Measurements from ENCODE around the gene KIRREL1.

Gene KIRREL1

DNA sequence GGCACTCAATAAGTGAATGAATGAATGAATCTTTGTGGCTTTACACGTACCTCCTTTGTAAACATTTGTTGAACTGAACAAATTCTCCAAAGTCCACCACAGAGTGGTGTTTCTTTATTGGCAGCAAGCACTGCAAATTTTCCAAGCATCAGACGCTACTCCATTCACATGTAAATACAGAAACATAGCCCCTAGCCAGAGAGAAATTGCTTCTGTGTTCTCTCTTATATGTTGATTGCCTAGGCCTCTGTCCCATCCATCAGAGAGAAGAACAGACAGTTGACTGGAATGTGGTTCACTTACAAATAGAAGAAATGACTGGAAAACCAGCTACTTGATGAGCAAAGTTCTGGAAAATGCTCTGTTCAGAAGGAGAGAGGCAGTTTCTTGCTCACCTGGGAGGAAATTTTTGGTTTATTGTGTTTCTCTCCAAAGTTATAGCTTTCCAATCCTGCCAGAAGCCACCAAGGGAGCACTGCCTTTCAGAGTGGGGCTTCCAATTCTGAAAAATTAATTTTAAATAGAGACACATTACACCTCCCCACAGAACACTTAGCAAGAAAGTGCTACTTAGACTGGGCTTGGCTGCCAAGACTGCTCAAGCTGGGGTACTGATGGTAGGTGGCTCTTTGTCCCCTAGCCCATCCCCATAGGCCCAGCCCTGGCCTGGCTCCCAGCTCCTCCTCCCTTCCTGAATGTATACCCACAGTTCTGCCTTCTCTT lies 18.1 kb upstream of the KIRREL1 start:
- no peak for DNase-seq

DNA sequence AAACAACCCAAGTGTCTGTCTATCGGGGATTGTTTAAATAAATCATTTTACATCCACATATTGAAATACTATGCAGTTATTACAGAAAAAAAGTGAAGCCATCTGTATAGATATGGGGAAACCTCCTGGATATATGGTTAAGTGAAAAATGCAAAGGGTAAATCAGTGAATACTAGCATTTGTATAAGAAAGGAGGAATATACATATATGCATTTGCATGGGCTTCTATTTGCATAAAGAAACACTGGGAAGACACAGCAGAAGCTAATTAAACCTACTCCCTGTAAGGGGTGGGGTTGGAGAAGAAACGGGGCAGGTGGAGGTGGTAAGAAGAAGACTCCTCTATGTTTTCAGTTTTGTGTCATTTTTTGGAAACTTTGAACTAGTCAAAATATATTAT lies 16.6 kb upstream of the KIRREL1 start:
- no peak for DNase-seq

DNA sequence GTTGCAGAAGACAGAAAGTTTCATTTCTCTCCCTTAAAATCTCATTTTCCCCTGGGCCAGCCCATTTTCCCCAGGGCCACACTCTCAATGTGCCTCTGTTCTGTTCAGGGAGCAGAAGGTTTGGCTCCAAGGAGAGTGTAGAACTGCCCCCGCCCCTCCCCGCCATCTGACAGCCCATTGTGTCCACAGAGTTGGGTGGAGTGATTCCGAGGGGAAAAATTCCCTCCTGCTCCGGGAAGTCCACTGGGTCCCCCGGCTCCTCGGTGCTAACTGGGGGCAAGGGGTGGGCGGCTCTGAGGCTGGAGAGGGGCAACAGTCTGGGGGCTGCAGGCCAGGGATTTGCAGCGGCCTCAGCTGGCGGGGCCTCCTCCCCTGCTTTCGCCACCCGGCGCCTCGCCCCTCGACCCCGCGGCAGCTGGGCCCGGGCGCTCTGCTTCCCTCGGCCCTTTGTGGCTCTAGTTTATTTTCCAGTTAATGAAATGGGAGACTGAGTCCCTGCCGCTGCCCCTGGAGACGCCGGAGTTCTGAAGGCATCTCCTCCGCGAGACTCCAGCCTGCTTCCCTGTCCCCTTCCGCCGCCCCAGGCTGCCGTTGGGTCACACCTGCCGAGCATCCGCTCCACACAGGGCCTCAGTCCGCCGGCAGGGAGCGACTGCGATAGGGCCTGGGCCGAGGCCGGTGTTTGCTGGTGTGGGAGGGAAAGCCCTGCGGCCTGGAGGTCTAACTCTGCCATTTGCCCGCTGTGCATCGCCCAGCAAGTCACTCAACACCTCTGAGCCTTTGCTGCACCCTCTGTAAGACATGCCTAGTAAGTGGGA lies 14.7 kb upstream of the KIRREL1 start:
- DNase-seq = no peak

DNA sequence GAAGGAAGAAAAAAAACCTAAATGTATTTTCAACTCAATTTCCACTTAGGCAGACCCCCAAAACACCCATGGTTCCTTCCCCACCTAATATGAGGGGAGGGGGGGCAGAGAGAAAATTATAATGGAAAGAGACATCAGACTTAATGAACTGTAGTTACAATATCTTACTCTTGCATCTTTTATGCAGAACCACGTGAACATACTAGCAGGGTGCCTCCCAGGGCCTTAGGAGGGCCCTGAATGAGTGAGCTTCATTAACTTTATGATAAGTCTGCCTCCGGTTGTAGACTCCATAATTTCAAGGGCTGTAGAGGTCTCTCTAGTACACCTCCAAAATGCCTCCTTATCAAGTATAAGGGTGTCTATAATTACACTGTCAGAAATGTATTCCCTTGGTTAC lies 11.3 kb upstream of the KIRREL1 start:
- no peak for DNase-seq

DNA sequence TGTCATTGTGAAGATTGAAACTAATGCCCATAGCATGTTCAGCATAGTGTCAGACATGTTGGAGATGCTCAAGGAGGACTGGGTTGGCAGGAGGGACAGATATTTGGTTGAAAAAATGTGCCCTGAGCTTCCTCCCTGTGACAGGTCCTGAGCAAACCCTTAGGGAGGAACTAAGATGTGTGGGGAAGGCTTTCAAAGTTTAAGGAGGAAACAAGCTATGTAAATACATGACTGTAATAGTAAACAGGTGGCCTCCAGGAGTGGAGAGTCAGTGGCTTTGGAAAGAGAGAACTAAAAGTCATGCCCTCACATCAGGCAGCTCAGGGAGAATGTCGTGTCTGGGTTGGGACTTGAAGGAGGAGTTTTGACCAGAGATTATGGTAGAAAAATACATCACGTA lies 9.7 kb upstream of the KIRREL1 start:
- DNase-seq = no peak

DNA sequence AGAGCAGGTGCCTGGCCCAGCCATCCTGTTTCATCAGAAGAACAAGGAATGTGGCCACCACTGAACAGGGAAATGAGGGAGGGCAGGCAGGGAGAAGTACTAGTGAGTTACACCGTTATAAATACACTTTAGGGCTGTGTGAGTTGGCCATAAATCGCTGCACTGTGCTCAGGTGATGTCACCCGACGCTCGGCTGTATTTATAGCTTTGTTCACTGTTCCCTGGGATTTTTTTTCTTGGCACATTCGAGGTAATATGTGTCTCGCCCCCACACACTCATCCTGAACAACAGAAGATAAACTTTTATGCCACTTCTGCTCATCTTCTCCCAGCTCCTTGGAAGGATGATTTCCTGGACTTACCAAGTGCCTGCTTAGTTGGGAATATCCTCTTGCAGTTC lies 9.0 kb upstream of the KIRREL1 start:
- no peak for DNase-seq

DNA sequence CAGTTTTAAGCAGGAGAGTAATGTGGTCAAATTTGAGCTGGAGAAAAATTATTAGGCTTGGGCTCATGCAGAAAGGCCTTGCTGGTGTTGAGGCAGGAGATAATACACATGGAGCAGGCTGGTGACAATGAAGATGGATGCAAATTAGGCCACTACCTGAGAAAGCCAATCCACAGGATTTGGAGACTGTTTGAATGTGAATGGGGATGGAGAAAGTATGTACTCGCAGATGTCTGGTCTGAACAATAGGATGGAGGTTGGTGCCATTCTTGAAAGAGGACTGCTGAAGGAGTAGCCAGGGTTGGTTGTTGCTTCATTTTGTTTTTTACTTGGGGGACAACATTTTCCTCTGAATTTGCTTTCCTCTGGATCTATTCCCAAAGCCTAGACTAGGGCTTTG lies 8.0 kb upstream of the KIRREL1 start:
- DNase-seq = no peak

DNA sequence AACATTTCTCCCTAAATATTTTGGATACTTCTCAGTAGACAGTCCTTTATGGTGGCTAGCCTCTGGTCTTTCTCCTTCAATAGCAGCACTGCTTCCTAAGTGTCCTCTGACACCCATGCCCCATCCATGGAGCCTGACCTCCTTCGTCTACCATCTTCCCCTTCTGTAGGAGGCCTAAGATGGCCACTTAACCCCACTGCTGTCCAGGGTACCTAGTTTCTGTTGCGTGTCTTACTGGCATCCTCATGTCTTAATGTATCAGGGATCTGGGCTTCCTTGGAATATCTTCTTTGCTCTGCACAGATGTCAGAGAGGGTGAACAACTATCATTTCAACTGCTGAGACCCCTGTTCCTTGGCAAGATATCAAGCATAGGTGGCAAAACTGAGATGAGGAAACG lies 5.4 kb upstream of the KIRREL1 start:
- no peak for DNase-seq

DNA sequence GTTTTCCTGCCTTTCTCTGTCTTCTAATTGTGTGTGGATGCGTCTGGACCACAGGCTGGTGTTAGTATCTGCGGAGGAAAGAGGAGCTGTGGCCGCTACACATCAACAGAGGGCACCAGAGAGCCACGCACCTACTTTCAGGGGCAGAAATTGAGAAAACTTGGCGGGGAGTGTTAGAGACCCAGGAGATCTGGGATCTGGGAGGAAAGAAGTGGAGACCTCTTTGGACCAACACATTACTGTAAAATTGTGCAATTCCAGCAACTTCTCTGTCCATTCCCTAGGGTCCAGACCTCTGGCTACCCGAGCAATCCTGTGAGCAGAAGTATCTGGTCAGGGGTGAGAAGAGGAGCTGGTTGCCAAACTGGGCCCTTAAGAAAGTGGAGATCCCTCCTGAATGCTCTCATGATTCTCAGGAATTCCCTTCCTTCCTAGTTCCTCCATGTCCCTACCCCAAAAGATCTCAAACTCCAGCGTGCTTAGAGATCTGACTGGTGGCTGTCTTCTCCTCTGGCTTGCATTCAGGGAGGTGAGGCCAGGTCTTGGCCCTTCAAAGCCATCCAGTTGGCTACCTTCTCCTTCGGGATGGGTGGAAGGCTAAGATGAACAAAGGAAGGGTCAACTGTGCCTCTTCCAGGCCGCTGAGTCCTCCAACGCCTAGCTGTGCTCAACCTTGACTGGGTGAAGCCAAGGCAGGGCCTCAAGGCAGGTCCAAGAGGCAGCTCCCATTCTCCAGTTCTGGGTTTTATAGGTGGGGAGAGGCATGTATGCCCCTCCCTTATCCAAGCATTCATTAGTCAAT lies 1.2 kb upstream of the KIRREL1 start:
- DNase-seq = peak; percentile 23 to 28

DNA sequence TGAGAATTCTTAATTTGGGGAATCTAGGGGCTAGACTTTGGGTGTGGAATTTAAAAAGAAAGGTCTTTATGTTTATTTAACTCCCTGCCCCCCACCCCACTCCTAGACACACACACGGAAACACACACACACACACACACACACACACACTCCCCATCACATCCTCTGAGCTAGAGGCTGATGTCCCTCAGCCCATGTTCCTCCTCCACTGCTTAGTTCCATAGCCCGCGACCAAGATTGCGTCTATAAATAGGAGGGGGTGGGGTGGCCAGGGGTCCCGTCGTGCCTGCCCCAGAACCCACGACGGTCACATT lies 655 bp upstream of the KIRREL1 start:
- DNase-seq = no peak

DNA sequence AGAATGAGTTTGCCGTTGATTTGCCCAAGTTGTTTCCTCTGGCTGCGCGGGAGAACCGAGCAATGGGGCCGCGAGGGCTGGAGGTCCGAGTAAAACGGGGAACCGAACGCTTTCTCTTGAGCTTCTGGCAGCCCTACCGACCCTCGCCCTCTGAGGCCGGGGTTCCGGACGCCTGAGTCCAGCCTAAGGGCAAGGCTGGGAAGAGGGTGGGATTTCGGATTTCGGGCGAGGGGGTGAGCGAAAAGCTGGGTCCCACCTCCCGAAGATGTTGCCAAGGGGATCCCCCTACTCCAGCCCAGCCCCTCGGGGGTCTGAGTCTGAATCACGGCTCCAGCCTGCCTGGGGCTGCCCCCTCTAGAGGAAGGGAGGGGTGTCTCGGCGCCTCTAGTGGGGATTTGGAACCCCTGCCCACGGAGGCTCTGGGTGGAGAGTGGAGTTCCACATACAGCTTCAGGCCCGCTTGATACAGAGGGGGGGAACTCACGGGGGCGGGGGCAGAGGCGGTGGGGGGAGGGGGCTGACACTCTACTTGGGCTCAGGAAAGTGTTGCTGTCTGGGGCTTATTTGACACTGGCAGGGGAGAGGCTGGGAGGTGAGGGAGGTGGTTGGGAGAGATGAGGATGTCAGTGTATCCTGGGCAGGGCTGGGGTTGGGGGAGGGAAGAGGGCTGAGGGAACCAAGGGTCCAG lies 617 bp downstream of the KIRREL1 start:
- DNase-seq = no peak

DNA sequence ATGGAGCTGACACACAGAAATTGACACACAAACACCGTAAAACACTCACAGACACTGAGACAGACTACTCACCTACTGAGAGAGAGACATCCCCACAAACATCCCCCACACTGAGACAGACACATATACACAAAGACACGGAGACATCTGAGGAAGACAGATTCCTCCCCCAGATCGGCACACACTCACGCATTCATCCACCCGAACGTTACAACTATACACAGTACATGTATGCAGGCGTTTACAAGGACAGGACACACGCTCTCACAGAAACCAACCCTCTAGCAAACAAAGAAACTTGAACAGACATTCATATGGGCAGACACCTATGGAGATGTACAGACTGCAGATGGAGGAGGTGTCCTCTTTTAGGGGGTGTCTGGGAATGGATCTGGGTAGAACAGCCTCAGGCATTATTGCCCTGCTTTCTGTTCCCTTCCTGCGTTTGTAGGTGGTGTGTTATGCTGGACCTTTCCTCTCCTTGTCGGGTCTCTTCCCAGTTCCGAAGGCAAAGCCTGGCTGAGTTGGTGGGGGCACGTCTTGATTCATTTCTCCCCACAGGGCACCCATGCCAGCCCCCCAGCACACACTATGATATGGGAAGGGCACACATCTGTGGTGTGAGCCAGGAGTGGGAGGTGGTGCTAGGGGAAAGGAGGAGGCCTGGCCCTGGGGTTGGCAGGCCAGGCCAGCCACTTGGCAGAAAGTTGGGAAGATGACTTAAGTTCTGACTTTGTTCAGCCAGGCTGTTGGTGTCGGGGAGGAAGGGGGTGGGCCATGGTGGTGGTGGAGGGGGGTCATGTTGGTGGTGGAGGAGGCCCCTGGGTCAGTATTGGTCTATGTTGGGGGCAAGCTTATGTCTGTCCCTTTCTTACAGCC lies 1.5 kb downstream of the KIRREL1 start:
- DNase-seq = no peak

DNA sequence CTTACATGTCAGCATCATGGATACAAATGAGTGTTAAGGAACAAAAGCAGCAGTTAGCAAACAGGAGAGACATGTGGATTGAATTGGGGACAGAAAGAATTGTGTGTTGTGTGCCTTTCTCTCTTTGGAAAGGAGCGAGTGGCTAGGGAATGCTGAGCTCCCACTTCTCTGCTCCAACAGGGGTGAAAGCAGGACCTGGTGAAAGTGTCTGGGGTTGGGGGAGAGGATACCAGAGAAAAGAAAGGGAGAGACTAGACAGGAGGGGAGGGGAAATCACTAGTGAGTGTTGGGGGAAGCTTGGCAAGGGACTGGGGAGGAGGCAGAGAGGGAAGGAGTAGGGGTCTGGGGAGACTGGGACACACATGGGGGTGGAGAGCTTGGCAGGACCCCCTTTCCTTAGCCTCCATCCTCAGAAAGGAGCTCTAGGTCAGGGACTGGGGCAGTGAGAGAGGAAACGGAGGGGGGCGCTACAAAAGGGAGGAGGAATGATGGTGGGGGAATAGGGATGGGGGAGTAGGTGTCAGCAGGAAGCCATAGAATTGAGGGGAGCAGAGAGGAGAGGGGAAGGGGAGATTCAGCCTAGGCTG lies 2.2 kb downstream of the KIRREL1 start:
- no peak for DNase-seq

DNA sequence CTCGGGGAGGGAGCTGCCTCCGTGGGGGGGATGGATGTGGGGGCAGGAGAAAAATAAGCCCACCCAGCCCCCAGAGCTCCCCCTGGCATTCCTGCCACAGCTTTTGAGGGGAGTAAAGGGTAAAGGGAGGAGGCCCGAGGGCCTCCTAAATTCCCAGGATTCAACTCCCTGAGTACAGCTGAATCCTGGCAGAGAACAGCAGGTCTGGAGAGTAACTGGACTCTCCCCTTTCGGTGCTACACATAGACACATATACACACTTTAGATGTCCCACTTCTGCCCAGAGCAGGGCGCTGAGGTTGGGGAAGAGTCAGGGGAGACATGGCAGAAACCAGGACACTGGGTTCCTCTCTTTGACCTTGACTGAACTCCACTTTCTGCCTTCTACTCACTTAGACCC lies 3.0 kb downstream of the KIRREL1 start:
- DNase-seq = no peak

DNA sequence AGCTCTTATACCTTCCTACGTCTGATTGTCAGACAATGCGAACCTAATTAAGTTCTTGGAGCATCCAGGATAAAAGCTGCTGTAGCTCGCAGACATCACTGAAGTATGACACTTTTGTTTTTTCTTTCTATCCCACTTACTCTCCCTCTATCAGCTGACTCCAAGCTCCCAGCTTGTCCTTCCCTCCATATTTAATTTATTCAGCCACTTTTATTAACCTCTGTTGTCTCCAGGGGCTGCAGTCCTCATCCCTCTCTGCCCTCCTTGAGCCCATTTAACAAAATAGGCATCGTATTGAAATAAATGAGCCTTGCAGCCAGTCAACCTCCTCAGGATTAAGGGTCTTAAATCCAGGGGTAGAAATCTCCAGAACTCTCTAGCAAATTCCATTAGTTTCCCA lies 7.1 kb downstream of the KIRREL1 start:
- DNase-seq = no peak

DNA sequence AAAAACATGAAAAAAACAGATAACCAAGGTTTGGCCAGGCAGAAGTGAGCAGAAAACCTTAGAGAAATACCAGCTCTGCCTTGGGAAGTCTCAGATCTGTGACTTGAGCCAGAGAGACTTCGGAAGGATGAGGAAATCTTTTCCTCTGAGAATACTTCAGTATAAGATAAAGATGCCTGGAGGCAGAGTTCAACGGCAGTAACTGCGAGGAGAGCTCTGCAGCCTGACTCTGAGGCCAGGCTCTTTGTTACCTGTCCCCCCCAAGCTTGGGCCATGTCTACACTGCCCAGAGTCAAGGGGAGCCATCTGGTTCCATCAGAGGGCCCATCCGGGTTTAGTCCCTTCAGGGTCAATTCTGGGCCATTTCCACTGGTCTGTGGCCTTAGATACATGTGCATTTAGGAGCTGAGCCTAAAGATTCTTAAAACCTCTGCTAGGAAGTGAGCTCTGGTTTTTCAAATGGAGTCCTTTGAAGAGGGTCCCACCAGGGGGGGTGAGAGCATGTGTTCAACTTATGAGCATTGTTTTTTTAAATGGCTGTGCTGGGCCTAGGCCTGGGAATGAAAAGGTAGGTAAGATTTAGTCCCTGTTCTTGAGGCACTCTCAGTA lies 8.7 kb downstream of the KIRREL1 start:
- no peak for DNase-seq

DNA sequence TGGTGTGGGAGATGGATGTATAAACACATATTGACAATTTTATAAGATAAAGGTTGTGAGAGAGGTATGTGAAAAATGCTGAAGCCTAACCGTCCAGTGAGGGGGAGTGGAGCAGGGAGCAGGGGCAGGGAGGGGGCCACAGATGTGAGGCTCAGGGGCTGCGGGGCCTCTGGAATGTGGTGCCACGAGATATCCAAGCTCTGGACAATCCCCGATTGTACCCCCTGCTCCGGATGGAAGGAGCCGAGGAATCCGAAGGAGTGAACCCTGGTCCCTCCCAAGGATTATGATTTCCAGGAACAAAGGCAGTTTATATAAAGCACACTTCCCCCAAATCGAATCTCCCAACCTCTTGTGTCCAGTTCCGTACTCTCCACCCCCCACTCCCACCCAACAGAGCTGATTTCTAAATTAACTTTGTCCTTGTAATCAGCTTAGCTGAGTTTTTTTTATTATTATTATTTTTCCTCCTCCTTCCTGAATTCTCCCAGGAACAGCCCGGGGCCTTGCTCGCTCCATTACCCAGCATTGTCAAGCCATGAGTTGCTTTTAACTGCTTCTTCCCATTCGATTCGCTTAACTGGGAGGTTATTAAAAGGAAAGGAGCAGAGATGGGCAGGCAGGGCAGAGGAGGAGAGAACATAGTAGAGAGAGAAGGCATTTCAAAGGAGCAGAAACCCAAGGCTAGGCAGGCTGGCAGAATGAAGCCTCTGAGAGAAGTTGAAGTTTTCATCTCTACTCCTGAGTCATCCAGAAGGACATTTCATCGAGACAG lies 9.4 kb downstream of the KIRREL1 start:
- no peak for DNase-seq

DNA sequence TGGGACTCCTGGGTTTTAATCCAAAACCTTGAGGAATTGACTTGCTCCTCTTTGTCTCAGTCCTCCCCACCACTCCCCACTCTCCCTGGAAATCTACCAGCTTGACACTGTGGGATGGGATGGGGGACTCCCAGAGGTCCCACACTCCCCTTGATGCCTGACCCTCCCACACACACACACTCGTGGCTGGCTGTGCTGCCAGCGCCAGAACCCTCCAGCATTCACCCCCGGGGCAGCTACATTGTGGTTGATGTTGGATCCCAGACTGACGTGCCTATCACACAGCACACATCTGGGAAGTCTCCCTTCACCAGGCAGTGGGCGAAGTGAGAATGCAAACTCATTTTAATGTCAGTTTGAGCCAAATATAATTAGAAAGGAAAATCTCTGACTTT lies 10.0 kb downstream of the KIRREL1 start:
- no peak for DNase-seq

DNA sequence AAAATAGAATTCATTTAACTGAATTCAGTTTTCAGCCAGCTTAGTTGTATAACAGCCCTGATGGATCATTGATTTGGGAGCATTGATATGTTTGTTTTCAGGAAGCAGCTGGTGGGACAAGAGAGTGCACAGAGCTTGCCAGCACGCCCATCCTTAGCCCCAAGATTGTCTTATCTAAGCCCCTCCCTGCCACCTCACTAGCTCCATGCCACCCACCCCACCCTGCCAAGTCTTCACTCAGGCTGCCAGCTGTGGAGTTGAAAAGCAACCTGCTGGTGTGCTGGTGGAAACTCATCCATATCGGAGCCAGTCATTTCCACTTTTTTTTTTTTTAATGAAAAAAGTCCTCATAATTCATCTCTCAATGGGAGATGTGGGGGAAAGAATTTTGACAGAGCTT lies 11.8 kb downstream of the KIRREL1 start:
- no peak for DNase-seq

DNA sequence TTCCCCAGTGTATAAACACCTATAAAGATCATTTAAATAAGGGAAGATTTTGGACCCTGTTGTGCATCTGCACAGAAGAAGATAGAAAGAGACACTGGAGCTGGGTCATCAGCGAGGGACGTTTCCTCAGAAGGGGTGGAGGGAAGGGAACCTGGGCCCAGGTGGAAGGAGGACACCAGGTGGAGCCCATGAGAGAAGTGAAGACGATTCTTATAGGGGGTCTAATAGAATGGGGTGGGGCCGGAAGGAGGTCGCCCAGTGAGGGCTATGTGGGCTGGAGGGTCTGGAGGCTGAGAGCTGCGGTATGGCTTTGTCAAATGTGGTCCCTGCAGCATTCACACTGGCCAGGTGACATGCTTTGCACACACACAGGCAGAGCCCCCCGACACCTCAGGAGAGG lies 13.7 kb downstream of the KIRREL1 start:
- no peak for DNase-seq

Data from CD4-positive, alpha-beta T cell treated with Interleukin-1 beta for 1 hour (primary cell).